ENCODE data around the gene ZEB1. TPM values are rescaled to one million over a fixed set of nuclear protein-coding genes. Genes with fewer than 3 reads are reported as not detected.

The ZEB1 gene
- total RNA-seq, 1 experiment from 2014 or later: 1.4 TPM

GRCh38 chr10:31578181-31578852 lies 259.3 kb downstream of the ZEB1 start:
- H3K27me3 ChIP-seq (ENCODE audit: insufficient read depth, low read depth): no peaks in the 10 kb centered on the region
- no TSS peak for BruUV-seq (replicated peaks)
- DNase-seq: no peak
- no peaks in the 10 kb centered on the region for H3K36me3 ChIP-seq (ENCODE audit: low read depth)
- H4K20me1 ChIP-seq (ENCODE audit: insufficient read depth): no peaks in the 10 kb centered on the region
- H3K4me3 ChIP-seq: no peak overlapping the region
- TF ChIP-seq EZH2 (IDR thresholded peaks at IDR 0.05; ENCODE audit: low read depth) (no peak), CTCF (conservative IDR thresholded peaks at IDR 0.05) (no peak)
- ChIA-PET CTCF (no interaction called here), POLR2A (ENCODE audit: unreplicated experiment) (no interaction called here)
- no peak overlapping the region for H3K4me2 ChIP-seq
- peaks cover 17% of the 10 kb centered on the region for H3K4me1 ChIP-seq (replicated peaks; ENCODE audit: insufficient read depth)
- H3K27ac ChIP-seq: no peak overlapping the region
- no peaks in the 10 kb centered on the region for H3K9me2 ChIP-seq (ENCODE audit: insufficient read depth)
- H3F3A ChIP-seq (ENCODE audit: insufficient read depth, low read depth): no peaks in the 10 kb centered on the region
- intact Hi-C loops (cut with micrococcal nuclease; ENCODE audit: unreplicated experiment): no loop called here
- no peaks in the 10 kb centered on the region for H3K79me2 ChIP-seq (ENCODE audit: low read depth)
- H2AFZ ChIP-seq: no peak overlapping the region
- no peaks in the 10 kb centered on the region for H3K9me3 ChIP-seq (ENCODE audit: insufficient read depth, low read depth)

DNA sequence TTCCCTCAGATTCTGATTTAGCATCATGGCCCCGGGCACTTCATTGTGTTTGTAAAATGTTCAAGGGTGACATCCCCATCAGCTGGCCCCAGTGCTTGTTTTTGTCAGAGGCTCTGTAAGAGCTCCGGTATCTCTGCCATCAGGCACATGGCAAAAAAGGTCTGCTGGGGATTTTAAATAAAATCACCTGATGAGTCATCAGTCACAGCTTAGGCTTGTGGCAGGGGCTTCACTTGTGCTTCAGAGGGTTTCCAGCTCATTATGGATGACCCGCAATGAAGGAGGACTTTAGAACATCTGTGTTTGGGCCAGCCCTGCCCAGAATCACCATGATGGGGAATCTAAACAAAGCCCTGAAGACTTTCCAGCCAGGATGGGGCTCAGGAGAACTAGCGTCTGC lies 259.9 kb downstream of the ZEB1 start:
- BruUV-seq (replicated peaks): no TSS peak
- TF ChIP-seq EZH2 (IDR thresholded peaks at IDR 0.05; ENCODE audit: low read depth) (no peak), CTCF (conservative IDR thresholded peaks at IDR 0.05) (no peak)

More for the DNA sequence above, 259.9 kb downstream of the ZEB1 start:
- ChIA-PET CTCF (no interaction called here), POLR2A (ENCODE audit: unreplicated experiment) (no interaction called here)
- Histone ChIP-seq H3K9me2 (ENCODE audit: insufficient read depth) (no peaks in the 10 kb centered on the region), H3K4me3 (no peak overlapping the region), H2AFZ (no peak overlapping the region), H3K9me3 (ENCODE audit: insufficient read depth, low read depth) (no peaks in the 10 kb centered on the region), H3K27me3 (ENCODE audit: insufficient read depth, low read depth) (no peaks in the 10 kb centered on the region), H3K36me3 (ENCODE audit: low read depth) (no peaks in the 10 kb centered on the region), H3K4me1 (replicated peaks; ENCODE audit: insufficient read depth) (peaks cover 18% of the 10 kb centered on the region), H3K27ac (no peak overlapping the region), H3K79me2 (ENCODE audit: low read depth) (no peaks in the 10 kb centered on the region), H4K20me1 (ENCODE audit: insufficient read depth) (no peaks in the 10 kb centered on the region), H3F3A (ENCODE audit: insufficient read depth, low read depth) (no peaks in the 10 kb centered on the region), H3K4me2 (no peak overlapping the region)
- intact Hi-C loops (cut with micrococcal nuclease; ENCODE audit: unreplicated experiment): no loop called here
- DNase-seq: no peak

Measured in PC-9 (cell line).